Ascending aorta (tissue), 2 donors: ENCODE data around the gene ITGB5. TPM values are rescaled to one million over a fixed set of nuclear protein-coding genes. Genes with fewer than 3 reads are reported as not detected.

Source experiments
- DNase-seq, 2 donors: peaks; one replicate each; pipeline ENCODE4 v3.0.0-alpha.2; 2019; ENCODE audit warnings: low spot score in 2 of 2
- H3K27ac ChIP-seq, 2 donors: fragments of 200-600 bp; sonication (generic); one replicate each; pipeline ENCODE4 v1.5.1; 2016 to 2017; ENCODE audit warnings: mild to moderate bottlenecking in 1 of 2
- H3K27me3 ChIP-seq: fragments of 200-600 bp; sonication (generic); one replicate; pipeline ENCODE4 v1.5.1; 2017
- H3K36me3 ChIP-seq, 2 donors: fragments of 200-600 bp; sonication (generic); one replicate each; pipeline ENCODE4 v1.5.1; 2016
- H3K4me1 ChIP-seq, 2 donors: fragments of 200-600 bp; sonication (generic); one replicate each; pipeline ENCODE4 v1.5.1; 2016 to 2017; ENCODE audit warnings: mild to moderate bottlenecking in 1 of 2
- H3K4me3 ChIP-seq, 2 donors: fragments of 200-600 bp; sonication (generic); one replicate each; pipeline ENCODE4 v1.5.1; 2016 to 2017; ENCODE audit warnings: mild to moderate bottlenecking in 1 of 2
- H3K9me3 ChIP-seq, 2 donors: fragments of 200-600 bp; sonication (generic); one replicate each; pipeline ENCODE4 v1.5.1; 2016
- intact Hi-C: fragments of 100-400 bp; cut with DNase I; formaldehyde crosslinking; loops from one replicate; pipeline ENCODE4 v1.15.1; 2023
- total RNA-seq: library from RNA; depleted of rRNA; stranded (reverse); fragments of >200 nt; gene quantifications from one replicate; pipeline ENCODE4 v1.1.0, GENCODE V29; 2016
- TF ChIP-seq, protein P1 (sequence below), 3 experiments: fragments of 200-600 bp in 2 of 3; fragments of 450-650 bp in 1 of 3; sonication (generic) in 2 of 3; IDR thresholded peaks; one replicate each; pipeline ENCODE4 v1.5.1; 2016 to 2019; ENCODE audit warnings: antibody characterized with exemption in 3 of 3, mild to moderate bottlenecking in 1 of 3, moderate library complexity in 1 of 3

Gene ITGB5
- total RNA-seq, 1 donor from 2014 or later = 595 TPM

DNA sequence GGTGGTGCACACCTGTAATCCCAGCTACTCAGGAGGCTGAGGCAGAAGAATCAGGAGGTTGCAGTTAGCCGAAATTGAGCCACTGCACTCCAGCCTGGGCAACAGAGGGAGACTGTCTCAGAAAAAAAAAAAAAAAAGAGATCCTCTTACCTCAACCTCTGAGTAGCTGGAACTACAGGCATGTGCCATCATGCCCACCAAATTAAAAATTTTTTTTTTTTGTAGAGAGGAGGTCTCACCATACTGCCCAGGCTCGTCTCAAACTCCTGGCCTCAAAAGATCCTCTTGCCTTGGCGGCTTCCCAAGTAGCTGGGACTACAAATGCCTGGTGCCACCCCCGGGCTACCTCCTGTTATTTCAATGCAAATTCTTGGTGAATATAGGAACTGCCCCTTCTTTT is 155.4 kb downstream of the ITGB5 start:
- no peaks in the 10 kb centered on the region for H3K27me3 ChIP-seq
- intact Hi-C loops = no loop called here
- TF ChIP-seq, protein P1, sequence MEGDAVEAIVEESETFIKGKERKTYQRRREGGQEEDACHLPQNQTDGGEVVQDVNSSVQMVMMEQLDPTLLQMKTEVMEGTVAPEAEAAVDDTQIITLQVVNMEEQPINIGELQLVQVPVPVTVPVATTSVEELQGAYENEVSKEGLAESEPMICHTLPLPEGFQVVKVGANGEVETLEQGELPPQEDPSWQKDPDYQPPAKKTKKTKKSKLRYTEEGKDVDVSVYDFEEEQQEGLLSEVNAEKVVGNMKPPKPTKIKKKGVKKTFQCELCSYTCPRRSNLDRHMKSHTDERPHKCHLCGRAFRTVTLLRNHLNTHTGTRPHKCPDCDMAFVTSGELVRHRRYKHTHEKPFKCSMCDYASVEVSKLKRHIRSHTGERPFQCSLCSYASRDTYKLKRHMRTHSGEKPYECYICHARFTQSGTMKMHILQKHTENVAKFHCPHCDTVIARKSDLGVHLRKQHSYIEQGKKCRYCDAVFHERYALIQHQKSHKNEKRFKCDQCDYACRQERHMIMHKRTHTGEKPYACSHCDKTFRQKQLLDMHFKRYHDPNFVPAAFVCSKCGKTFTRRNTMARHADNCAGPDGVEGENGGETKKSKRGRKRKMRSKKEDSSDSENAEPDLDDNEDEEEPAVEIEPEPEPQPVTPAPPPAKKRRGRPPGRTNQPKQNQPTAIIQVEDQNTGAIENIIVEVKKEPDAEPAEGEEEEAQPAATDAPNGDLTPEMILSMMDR (IDR thresholded peaks at IDR 0.05) = no peak
- peaks cover 3 to 17% of the 10 kb centered on the region in 2 donors for H3K4me1 ChIP-seq
- DNase-seq = no peak
- H3K4me3 ChIP-seq = no peak overlapping the region
- no peak overlapping the region for H3K27ac ChIP-seq
- H3K9me3 ChIP-seq = no peaks in the 10 kb centered on the region
- H3K36me3 ChIP-seq = peaks cover 0 to 5% of the 10 kb centered on the region in 2 donors

DNA sequence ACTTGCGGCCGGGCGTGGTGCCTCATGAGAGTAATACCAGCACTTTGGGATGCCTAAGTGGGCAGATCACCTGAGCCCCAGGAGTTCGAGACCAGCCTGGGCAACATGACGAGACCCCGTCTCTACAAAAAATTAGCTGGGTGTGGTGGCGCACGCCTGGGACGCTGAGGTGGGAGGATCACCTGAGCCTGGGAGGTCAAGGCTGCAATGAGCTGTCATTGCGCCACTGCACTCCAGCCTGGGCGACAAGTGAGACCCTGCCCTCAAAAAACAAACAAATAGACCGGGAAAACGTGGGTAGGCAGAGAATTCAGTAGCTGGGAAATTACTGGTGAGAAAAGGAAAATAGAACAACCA is 156.2 kb downstream of the ITGB5 start:
- no peak for DNase-seq
- Histone ChIP-seq H3K4me1 (peaks cover 3 to 17% of the 10 kb centered on the region in 2 donors), H3K36me3 (no peaks in the 10 kb centered on the region), H3K4me3 (peak overlapping the region; percentile 79 to 89), H3K27ac (peak overlapping the region in 1 of 2 donors; percentile 70), H3K9me3 (no peaks in the 10 kb centered on the region), H3K27me3 (no peaks in the 10 kb centered on the region)
- TF ChIP-seq, protein P1 (IDR thresholded peaks at IDR 0.05) = no peak
- intact Hi-C loops = no loop called here

DNA sequence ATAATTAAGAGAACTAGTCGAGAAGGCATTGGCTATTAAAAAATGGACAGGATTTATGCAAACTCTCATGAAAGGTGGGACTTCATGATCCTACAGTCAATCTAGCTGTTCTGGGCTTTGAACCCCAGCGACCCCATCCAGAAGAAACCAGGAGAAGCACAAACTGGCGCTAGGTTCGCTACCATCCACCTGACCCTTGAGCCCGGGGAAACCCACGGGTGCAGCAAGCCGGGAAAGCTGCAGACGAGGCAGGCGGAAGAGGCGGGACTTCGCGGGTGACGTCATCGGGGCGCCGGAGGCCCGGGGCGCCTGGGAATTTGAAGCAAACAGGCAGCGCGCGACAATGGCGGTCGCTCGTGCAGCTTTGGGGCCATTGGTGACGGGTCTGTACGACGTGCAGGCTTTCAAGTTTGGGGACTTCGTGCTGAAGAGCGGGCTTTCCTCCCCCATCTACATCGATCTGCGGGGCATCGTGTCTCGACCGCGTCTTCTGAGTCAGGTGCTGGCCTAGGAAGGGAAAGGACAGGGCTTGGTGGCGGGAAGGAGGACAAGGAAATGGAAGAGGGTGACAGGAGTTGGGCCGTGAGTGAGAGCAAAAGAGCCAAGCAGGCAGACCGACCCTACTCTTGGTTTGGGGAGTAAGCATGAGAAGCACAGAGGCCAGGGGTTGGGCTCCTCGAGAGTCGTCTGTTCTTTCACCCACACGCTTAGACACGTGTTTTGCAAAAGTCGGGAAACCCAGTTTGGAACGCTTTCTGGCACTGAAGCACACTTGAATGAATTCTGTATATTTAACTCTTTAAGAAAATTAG is 156.8 kb downstream of the ITGB5 start, which contains the start of gene UMPS:
TSS of gene UMPS (plus strand) at position 324 of the 812 bp plus-strand sequence. CDS start at position 344, 20 bp downstream.
- Histone ChIP-seq H3K27ac (peak within 1 kb of the TSS; percentile 53 to 70), H3K4me3 (peak within 1 kb of the TSS; percentile 79 to 89), H3K27me3 (no peaks in the 10 kb centered on the region), H3K4me1 (peaks cover 3 to 17% of the 10 kb centered on the region in 2 donors), H3K36me3 (no peaks in the 10 kb centered on the region), H3K9me3 (no peaks in the 10 kb centered on the region)
- intact Hi-C loops = no loop called here
- TF ChIP-seq, protein P1 (IDR thresholded peaks at IDR 0.05) = no peak
- peak; percentile 65 to 92 for DNase-seq

DNA sequence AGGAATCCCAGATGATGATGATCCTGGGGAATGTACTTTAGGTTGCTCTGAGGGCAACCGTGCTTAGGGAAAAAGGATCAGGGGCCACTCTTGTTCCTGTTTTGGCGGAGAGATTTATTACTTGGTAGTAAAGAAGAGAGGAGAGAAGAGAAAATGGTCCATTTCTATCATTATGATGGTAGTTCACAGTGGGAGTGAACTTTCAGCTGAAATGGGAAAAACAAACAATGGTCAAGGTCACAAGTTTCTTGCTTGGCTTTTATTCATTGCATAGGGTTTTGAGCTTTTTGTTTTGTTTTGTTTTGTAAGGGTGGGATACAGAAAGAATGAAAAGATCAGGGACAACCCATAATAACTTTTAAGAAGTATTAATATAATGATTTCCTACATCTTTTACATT is 164.6 kb downstream of the ITGB5 start:
- H3K4me3 ChIP-seq = no peak overlapping the region
- DNase-seq = no peak
- H3K36me3 ChIP-seq = peaks cover 14 to 22% of the 10 kb centered on the region in 2 donors
- no peaks in the 10 kb centered on the region for H3K9me3 ChIP-seq
- TF ChIP-seq, protein P1 (IDR thresholded peaks at IDR 0.05) = no peak
- intact Hi-C loops = no loop called here
- H3K27me3 ChIP-seq = no peaks in the 10 kb centered on the region
- H3K4me1 ChIP-seq = no peaks in the 10 kb centered on the region
- no peak overlapping the region for H3K27ac ChIP-seq

DNA sequence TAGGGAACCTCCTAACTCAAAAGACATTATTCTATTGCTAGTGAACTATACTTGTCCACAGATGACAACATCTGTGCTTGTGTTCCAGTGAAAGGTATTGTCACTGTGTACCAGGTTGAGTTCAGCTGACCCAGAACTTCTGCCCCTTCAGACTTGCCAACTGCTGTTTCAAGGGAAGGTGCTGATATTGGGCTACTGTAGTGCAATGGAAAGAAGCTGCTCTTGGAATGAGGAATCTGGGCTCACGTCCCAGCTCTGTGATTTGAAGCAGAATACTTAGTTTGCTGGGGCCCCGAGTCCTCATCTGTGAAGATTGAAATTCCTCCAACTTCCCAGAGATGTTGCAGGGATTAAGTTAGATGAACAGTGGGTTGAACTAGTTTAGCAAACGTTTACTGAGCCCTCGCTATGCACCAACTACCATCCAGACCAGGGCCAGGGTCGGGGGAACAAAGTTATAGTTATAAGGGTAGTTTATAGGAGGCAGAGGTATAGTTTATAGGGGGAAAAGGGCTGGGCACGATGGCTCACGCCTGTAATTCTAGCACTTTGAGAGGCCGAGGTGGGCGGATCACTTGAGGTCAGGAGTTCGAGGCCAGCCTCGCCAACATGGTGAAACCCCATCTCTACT is 172.8 kb downstream of the ITGB5 start:
- TF ChIP-seq, protein P1 (IDR thresholded peaks at IDR 0.05) = no peak
- H3K27me3 ChIP-seq = no peaks in the 10 kb centered on the region
- DNase-seq = no peak
- no peaks in the 10 kb centered on the region for H3K9me3 ChIP-seq
- intact Hi-C loops = no loop called here
- H3K4me3 ChIP-seq = no peak overlapping the region
- H3K4me1 ChIP-seq = no peaks in the 10 kb centered on the region
- no peak overlapping the region for H3K27ac ChIP-seq
- peaks cover 21 to 44% of the 10 kb centered on the region in 2 donors for H3K36me3 ChIP-seq

Other genes starting within 250 kb of the ITGB5 start
- 4.5 TPM for gene UMPS, start 156.9 kb downstream of the ITGB5 start, total RNA-seq
- gene MUC13, start 47.4 kb upstream of the ITGB5 start, total RNA-seq = not detected
- 153 TPM for gene HEG1, start 168.6 kb upstream of the ITGB5 start, total RNA-seq